ENCODE data around the gene CPSF3.

The CPSF3 gene

DNA sequence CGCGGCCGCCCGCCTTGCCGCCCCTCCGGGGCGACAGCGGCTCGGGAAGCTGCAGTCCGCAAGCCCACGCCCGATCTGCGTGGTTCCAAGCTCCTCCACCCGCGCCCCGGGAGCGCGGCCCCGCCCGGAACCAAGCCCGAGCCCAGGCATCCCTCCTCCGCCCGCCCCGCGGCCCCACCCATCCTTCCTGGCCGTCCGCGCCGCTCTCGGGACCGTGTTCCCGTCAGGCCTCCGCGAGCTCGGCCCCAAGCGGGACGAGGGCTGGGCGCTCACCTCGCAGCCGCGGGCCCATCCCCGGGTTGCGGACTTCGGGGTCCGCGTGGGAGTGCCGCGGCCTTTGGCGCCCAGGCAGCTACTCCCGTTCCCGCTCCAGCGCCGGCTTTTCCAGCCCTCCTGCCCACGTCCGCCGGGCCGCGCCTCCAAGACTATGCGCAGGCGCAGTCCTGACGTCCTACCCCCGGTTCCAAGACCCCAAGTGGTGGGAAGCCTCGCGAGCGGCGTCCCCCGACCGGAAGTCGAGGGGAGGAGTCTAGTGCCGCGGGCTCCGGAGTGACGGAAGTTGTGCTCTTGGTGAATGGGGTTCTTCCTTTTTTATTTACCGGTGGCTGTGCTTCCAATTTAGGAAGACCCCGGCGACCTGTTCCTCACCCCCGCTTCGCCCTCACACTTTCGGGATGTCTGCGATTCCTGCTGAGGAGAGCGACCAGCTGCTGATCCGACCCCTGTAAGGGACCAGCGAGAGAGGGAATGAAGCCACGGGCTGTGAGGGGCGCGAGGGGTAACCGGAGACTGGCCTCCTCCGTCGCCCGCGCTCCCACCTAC lies at the start of gene CPSF3, which contains the start of gene ITGB1BP1:
Gene CPSF3 (plus strand): TSS at position 555 of the 822 bp plus-strand sequence. CDS start 120 bp downstream, at position 675.
Gene ITGB1BP1 (minus strand): TSS at position 429 of the 822 bp plus-strand sequence. CDS start 4,831 bp downstream, outside the sequence.
- DNase-seq (ENCODE audit: low read depth in 2 of 2) = peak; percentile 93 to 94

DNA sequence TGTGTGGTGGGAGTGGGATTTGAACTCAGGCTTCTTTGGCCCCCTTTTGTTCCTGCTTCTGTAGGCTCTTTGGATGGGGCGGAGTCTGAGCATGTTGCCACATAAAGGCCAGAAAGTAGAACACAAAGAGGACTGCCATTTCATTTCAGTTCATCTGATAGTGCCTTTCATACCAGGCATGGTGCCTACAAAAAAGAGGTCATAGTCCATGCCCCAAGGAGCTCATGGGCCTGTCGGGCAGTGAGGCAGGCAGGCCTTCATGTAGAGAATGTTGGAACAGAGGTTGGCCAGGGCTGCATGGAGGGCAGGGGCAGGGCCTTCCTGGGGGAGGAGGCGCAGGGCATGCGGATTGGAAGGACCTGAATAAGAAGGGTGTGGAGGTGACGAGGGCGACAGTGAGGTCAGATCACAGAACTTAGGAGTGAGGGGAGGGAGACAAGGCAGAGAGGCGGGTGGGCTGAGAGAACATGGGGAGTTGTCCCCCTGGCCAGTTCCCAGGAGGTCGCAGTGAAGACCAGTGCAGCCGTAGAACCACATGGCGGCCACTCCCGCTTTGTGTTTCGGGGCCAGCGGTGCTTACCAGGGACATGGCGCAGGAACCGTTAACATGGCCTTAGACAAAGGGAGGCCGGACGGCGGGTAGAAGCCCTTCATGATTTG lies 49.3 kb upstream of the CPSF3 start:
- no peak for DNase-seq (ENCODE audit: low read depth in 2 of 2)

DNA sequence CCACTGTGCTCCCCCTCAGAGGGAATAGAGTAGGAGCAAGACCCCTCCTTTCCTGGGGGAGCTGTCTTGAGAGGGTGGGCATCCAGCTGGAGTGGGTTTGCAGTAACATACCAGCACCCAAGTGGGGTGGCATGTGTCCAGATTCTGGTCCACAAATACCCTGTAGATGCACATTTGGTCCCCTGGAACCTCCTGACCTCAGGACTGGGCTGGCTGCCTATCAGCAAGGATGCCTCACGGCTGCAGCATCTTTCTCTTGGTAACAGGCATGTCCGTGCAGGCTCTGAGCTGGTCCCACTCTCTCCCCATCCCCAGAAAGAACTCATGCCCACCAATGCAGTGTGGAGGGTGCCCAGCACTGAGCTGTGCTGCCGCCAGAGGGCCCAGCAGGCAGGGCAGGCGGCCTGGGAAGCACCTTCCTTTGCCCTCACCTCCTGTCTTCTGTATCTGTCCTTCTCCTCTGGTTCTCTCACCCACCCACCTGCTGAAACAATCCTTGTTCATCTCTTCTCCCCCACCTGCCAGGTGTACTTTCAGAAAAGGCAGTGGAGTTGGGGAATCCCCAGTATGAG lies 47.5 kb upstream of the CPSF3 start:
- DNase-seq (ENCODE audit: low read depth in 2 of 2) = no peak

DNA sequence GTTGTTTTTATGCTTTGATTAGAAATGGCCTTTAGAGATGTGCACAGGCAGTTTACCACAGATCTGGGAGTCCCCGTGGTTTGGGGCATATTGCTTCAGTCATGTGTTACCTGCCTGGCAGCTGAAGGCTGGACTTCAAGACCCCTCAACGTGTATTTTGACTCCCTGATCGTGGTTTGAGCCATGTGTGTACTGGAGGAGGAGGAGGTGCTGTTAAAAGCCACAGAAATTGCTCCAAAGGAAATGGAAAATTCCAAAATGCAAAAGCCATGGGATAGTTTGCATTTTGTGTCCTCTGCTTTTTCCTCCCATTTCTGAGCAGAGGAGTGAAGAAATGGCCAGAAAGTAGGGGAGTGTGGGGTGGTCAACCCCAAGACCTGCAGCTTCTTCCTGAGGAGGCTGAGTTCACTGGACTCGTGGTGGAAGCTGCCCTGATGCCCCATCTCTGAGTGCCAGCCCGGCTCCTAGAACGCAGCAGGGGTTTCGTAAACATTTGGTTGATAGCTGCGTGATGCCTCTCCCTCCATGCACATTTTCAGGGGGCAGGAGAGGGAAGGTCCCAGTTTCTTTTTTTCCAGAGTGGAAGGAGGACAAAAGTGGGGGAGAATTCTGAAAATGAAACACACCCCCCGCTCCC lies 45.9 kb upstream of the CPSF3 start:
- no peak for DNase-seq (ENCODE audit: low read depth in 2 of 2)

DNA sequence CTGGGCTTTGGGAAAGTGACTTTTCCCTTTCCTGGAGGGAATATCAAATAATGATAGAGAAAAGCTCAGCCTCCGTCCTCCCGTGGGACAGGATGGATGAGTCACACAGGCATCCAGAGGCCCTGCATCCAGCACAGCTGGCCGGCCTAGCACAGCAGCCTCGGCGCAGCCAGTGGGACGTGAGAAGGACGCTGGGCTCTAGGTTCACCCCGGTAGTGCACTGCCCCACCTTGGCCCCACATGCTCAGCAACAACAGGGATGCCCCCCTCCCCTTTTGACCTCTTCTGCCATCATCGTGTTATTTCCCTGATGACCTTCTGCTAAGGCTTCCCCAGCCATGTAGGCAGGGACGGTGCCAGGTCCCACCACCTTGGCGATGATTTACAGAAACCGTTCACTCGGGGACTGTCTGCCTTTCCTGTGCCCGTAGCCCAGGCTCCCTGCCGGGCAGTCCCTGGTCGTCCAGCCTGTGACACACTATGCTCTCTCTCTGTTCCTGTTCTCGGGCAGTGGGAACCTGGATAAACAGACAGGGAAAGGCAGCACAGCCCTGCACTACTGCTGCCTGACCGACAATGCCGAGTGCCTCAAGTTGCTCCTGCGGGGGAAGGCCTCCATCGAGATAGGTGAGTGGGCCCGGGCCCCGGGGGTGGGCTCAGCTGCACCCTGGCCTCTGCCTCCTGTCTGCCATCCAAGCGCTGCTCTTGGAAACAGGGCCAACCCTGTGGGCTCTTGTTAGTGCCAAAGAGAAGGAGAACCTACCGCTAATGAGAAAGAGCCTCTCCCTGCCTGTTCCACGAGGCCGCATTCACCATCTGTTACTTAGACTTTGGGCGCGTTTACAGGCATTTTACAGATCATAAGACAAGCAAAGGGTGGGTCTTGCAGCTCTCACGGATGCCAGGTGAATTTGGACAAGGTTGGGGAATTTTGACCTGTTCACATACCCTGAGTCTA lies 44.7 kb upstream of the CPSF3 start:
- no peak for DNase-seq (ENCODE audit: low read depth in 2 of 2)

DNA sequence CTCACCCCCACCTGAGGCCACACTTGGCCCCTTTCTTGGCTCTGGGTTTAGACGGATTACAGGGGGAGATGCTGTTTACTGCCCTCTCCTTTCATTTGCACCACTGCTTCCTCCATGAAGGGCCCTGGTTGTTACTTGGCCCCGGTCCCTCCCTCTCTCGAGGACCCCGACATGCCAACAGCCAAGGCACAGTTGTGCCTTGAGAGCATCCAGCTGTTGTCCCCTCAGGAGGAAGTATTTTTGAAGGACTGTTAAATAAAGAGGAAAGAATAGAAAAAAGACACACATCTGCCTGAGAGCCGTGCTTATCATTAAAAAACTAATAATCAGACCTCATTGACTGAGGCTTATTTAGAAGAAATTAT lies 44.1 kb upstream of the CPSF3 start:
- no peak for DNase-seq (ENCODE audit: low read depth in 2 of 2)

DNA sequence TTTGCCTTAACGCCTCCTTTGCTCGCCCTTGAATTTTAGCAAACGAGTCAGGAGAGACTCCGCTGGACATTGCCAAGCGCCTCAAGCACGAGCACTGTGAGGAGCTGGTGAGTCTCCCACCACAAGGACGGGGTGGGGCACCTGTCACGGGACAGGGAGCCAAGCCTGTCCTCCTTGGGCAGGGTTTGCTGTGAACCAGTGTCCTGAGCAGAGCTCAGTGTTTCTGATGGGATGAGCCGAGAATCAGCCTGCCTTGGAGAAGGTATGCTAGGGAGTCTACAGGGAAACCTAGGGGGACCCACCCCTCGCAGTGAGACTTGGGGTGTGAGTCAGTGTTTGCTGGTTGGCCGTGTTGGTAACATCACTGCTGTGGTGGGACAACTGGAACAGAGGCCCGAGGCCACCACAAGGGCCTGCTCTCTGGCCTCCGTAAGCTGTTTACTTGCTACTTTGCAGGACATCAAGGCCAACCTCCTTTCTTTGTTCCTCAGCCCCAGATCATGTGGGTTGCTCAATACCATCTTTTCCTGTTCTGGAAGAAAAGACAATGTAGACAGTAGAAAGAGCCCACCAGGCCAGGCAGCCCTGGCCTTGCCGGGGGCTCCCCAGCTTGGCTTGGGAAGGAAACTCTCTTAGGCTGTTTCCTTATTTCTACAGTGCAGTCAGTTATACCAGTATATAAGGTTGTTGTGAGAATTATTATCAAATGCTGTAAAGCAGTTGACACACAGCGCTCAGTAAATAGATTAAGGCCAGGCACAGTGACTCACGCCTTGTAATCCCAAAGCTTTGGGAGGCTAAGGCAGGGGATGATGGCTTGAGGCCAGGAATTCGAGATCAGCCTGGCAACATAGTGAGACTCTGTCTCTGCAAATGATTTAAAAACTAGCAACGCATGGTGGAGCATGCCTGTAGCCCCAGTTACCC lies 42.5 kb upstream of the CPSF3 start:
- DNase-seq (ENCODE audit: low read depth in 2 of 2) = peak; percentile 86 to 90

DNA sequence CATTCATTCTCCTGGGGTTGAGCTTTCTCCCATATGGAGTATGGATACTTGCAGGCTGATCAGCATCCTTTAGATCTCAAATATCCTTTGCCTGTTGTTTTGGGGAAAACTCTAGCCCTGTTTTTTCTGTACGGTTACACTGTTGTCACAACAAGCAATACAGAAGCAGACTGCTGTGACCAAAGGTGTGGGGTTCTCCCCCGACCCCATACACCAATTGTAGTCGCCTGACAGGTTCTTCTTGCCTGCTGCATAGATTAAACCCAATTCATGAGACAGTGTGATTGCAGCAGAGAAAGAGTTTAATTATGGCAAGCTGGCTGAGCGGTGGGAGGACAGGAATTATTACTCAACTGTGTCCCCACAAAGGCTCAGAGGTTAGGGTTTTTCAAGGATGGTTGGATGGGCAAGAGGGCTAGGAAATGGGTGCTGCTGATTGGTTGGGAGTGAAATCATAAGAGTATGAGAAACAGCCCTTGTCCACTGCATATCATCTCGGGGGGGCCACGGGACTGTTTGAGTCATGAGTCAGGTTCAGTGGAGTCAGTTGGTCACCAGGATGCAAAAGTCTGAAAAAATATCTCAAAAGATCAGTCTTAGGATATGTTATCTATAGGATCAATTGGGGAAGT lies 40.7 kb upstream of the CPSF3 start:
- no peak for DNase-seq (ENCODE audit: low read depth in 2 of 2)

DNA sequence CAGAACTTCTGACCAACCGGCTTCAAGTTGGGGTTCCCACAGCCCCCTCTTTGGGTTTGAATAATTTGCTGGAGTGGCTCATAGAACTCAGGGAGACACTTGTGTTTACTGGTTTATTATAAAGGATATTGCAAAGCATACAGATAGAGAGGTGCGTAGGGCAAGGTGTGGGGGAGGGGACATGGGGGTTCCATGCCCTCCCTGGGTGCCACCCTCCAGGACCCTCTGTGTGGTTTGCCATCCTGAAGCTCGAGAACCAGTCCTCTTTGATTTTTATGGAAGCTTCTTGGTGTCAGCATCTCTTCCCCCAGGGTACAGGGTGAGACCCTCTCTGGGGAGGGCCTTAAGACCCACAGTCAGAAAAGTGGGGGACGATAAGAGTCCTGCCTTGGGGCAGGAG lies 38.9 kb upstream of the CPSF3 start:
- DNase-seq (ENCODE audit: low read depth in 2 of 2) = no peak

DNA sequence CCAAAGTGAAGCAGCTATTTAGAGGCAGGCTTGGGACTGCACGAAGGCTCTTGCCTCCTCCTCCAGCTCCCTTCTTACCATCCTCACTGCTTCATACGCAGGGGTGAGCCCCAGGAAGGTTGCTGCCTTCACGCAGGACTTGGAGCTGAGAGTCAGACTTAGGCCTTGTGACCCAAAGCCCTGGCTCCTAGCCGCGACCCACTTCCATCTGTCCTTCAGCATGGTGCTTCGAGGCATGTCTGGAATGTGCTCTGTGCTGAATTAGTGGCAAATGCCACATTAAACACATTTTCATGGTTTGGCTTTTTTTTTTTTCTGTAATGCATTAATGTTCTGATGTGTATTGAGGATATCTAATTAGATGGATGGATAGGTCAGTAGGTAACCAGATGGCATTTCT lies 37.6 kb upstream of the CPSF3 start:
- no peak for DNase-seq (ENCODE audit: low read depth in 2 of 2)

DNA sequence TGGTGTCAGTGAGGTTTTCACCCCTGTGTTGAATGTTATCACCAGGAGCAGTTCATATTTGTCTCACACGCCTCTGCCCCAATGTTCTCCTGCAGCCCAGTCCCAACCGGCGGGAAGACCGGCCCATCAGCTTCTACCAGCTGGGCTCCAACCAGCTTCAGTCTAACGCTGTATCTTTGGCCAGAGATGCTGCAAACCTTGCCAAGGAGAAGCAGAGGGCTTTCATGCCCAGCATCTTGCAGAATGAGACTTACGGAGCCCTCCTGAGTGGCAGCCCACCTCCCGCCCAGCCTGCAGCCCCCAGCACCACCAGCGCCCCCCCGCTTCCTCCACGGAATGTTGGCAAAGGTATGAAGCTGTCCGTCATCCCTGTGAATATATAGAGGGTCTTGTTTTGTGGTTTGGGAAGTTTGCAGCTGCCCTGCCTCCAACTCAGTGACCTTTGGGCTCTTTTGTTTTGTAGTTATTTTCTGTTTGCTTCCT lies 35.2 kb upstream of the CPSF3 start:
- no peak for DNase-seq (ENCODE audit: low read depth in 2 of 2)

DNA sequence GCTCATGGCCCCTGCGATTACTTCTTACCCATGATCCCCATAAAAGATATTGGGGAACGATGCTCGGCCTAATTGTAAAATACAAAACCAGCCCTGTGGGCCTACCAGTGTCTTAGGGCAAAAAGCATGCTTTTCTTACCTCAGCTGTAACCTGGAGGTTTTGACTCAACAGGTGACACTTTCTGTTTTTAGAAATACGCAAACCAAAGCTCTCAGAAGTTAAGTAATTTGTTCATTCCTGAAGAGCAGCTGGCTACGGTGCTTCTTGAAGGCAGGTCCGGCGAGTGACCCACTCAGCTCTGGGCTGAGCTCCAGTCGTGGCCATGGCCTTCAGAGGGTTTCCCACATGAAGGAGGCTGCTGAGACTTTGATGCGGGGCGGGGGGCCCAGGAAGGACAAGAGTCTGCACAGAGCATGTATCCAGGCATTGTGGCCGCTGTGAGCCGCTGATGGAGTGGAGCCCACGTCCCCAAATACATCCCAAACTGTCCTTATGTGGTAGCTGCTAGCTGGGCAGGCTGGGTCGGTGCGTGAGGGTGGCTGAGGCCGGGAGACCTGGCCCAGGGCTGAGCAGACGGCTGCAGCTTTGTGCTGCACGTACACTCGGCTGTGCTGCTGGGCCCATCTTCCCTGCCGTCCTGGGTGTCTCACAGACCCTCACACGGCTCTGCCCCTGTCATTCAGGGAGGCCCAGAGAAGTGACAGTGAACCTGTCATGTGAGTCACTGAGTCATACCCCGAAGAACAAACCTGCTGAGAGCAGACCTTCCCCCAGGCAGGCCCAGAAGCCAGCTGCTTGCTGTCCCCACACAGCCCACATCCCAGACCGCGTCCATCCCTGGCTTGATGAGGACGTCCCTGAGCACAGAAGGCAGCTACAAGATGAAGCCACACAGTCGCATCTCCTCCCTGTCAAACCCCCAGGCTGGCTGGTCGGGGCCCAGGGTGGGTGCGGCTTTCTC lies 34.2 kb upstream of the CPSF3 start:
- DNase-seq (ENCODE audit: low read depth in 2 of 2) = no peak

DNA sequence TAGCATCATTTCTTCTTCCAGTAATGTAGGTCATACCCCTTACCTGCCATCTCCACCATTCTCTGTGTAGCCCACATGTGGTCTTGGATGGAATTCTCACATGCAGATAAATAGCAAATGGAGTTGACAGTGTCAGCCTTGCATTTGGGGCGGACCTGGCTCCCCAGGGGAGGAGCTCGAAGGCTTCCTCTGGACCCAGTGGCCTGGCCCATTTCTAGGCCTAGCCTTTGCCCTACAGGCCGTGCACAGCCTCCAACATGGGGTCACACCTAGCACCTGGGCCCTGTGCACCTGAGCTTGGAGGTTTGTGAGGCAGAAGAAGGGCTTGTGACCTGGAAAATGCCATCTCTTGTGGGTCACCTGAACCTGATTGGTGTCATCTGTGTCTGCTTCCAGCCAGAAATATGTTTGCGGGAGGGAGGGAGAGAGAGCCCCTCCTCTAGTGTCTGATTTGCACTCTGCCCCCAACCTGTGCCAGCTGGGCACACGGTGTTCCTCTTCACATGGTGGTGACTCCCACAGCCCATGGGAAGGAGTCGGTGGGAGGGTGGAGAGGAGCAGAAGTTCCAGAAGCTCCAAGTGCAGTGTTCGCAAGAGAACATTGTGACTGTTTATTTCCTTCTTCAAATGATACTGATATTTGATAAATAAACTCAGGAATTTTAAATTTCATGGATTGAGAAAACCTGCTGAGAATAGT lies 33.2 kb upstream of the CPSF3 start:
- DNase-seq (ENCODE audit: low read depth in 2 of 2) = no peak

DNA sequence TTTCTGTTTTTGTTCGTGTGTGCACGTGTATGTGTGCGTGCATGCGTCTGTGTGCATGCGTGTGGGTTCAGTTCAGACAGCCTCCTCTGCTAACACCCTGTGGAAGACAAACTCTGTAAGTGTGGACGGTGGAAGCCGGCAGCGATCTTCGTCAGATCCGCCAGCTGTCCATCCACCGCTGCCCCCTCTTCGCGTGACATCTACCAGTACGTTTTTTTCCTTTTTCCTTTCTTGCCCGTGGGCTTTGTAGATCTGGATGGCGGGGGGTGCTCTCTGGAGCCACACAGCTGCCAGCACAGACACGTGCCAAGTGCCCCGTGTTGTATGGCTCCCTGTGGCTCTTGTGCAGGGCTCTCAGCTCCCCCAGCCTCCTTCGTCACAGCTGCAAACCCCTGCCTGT lies 32.5 kb upstream of the CPSF3 start:
- DNase-seq (ENCODE audit: low read depth in 2 of 2) = no peak

DNA sequence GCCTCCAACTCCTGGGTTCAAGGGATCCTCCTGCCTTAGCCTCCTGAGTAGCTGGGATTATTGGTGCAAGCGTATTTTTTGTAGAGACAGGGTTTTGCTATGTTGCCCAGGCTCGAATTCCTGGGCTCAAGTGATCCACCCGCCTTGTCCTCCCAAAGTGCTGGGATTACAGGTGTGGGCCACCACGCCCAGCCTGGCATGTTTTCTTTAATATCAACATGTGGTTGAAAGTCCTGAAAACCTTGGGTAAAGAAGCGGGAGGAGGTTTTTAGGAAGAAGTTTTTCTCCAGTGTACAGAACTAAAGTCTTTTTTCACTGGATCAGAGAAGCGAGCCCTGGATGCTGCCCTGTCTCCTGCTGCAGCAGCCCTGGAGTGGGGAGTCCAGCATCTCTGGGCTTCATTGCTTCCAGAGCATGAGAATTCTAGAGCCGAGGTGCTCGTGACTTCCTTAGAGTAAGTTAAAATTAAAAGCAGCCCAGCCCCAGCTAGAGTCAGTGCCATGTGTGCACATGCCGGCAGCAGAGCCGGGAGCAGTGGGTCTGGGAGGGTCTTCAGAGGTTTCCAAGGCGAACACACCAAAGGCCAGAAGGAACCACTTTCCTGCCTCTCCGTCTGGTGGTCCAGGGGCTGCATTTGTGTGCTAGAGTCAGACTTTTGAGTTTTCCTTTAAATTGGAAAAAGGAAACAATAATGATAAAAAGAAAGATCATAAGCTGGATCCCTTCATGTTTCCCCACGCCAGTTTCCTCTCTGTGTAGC lies 31.3 kb upstream of the CPSF3 start:
- DNase-seq (ENCODE audit: low read depth in 2 of 2) = no peak

DNA sequence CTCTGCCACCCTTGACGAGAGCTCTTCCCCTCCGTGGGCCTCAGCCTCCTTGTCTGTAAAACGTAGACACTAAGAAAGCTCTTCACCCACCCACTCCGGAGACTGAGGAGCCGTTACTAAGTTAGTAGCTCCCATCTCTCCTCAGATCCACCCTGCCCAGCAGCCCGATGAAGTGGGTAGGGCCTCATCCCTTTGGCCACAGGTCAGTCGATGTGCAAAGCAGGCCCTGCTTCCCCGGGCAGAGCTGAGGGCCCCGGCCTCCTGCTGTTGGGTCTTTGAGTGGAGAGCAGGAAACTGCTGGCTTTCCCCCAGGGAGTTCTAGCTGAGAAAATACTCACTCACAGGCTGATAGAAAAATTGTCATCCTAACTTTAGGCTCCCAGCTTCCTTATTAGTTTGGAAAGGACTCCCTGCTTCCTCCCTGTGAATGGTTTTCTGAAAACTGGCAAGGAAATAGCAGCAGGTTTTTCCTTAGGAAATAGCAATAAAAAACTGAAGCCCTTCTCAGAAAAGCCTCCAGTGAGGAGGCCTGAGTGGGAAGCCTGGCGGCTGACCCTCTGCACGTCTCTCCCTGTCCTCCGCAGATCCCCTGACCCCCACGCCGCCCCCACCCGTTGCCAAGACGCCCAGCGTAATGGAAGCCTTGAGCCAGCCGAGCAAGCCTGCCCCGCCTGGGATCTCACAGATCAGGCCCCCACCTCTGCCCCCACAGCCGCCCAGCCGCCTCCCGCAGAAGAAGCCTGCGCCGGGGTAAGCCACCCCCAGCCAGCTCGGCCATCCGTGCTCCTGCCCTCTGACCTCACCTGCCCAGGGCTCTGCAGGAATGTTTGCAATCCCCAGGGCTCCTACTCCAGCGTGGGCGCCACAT lies 30.3 kb upstream of the CPSF3 start:
- no peak for DNase-seq (ENCODE audit: low read depth in 2 of 2)
